Naive thymus-derived CD4-positive, alpha-beta T cell (primary cell): ENCODE results near the gene FSD1. TPM values are rescaled to one million over a fixed set of nuclear protein-coding genes. Genes with fewer than 3 reads are reported as not detected.
A peak's percentile ranks its signal among the peaks of the same experiment; 100 is the strongest.

Source experiments
- ATAC-seq: fragments of 150-1000 bp; cut with Tn5 transposase; 2 replicates; pipeline ENCODE4 v1.10.0; 2021; ENCODE audit warnings: mild to moderate bottlenecking, moderate library complexity
- CTCF ChIA-PET: fragments of 350-600 bp; sonication (Branson Sonifier 250); formaldehyde crosslinking; loops from one replicate; lab custom pipeline; 2021; ENCODE audit warnings: antibody characterized with exemption; lab: Charles Lee
- POLR2A ChIA-PET: fragments of 350-600 bp; sonication (Branson Sonifier 250); formaldehyde crosslinking; loops from one replicate; lab custom pipeline; 2021; ENCODE audit warnings: antibody characterized with exemption, inconsistent platforms; lab: Charles Lee
- DNase-seq, 9 donors: peaks; one replicate each; pipeline versions ENCODE4 v3.0.0 to v3.0.0-alpha.2; 2020 to 2022; ENCODE audit warnings: mixed read lengths in 1 of 9
- H3K27ac ChIP-seq: one replicate; pipeline ENCODE4 v1.7.0; 2013; ENCODE audit warnings: mild to moderate bottlenecking, low read depth, low read length, moderate library complexity
- H3K27me3 ChIP-seq, 2 donors: one replicate each; pipeline ENCODE4 v1.7.0; 2013; ENCODE audit warnings: low read length in 2 of 2, mild to moderate bottlenecking in 2 of 2, moderate library complexity in 2 of 2; ENCODE audit not compliant: control insufficient read depth in 2 of 2, insufficient read depth in 2 of 2
- H3K36me3 ChIP-seq, 3 experiments: 1 replicate in 2 of 3; 2 replicates in 1 of 3; pipeline ENCODE4 v1.7.0; 2013; ENCODE audit warnings: low read length in 3 of 3, mild to moderate bottlenecking in 3 of 3, moderate library complexity in 1 of 3; ENCODE audit not compliant: insufficient read depth in 3 of 3, control insufficient read depth in 2 of 3
- H3K4me1 ChIP-seq, 2 donors: one replicate each; pipeline ENCODE4 v1.7.0; 2013; ENCODE audit warnings: low read length in 2 of 2, mild to moderate bottlenecking in 2 of 2, moderate library complexity in 1 of 2; ENCODE audit not compliant: control insufficient read depth in 2 of 2, insufficient read depth in 2 of 2
- H3K4me3 ChIP-seq: 2 replicates; pipeline ENCODE4 v1.7.0; 2013; ENCODE audit warnings: mild to moderate bottlenecking, low read length
- H3K9me3 ChIP-seq, 3 experiments: 1 replicate in 2 of 3; 2 replicates in 1 of 3; pipeline ENCODE4 v1.7.0; 2013; ENCODE audit warnings: low read length in 3 of 3; ENCODE audit not compliant: control insufficient read depth in 2 of 3
- H3K27ac Mint-ChIP-seq, 9 donors: one replicate each; pipeline ENCODE4 v1.8.0; 2020 to 2022; ENCODE audit warnings: mixed read lengths in 9 of 9, mild to moderate bottlenecking in 8 of 9, moderate library complexity in 5 of 9, inconsistent platforms in 2 of 9
- H3K27me3 Mint-ChIP-seq, 5 donors: one replicate each; pipeline ENCODE4 v1.8.0; 2021 to 2022; ENCODE audit warnings: mixed read lengths in 5 of 5, mild to moderate bottlenecking in 1 of 5
- H3K36me3 Mint-ChIP-seq, 5 donors: one replicate each; pipeline ENCODE4 v1.8.0; 2020 to 2022; ENCODE audit warnings: mixed read lengths in 5 of 5, mild to moderate bottlenecking in 3 of 5, inconsistent platforms in 1 of 5
- H3K4me1 Mint-ChIP-seq, 7 donors: one replicate each; pipeline ENCODE4 v1.8.0; 2020 to 2022; ENCODE audit warnings: mixed read lengths in 7 of 7, mild to moderate bottlenecking in 3 of 7, inconsistent platforms in 1 of 7
- H3K4me3 Mint-ChIP-seq, 10 donors: one replicate each; pipeline ENCODE4 v1.8.0; 2020 to 2022; ENCODE audit warnings: mild to moderate bottlenecking in 10 of 10, mixed read lengths in 10 of 10, moderate library complexity in 6 of 10, inconsistent platforms in 2 of 10
- H3K9me3 Mint-ChIP-seq, 11 donors: one replicate each; pipeline ENCODE4 v1.8.0; 2020 to 2022; ENCODE audit warnings: mixed read lengths in 11 of 11, mild to moderate bottlenecking in 4 of 11, inconsistent platforms in 1 of 11, moderate library complexity in 1 of 11
- intact Hi-C, 2 donors: fragments of 100-400 bp; cut with micrococcal nuclease; formaldehyde crosslinking; loops; one replicate each; pipeline ENCODE4 v1.15.1; 2023
- polyA plus RNA-seq, 2 donors: library from polyadenylated mRNA; unstranded; fragments of 300-500 nt; fragmentation: Illumina TruSeq; gene quantifications; one replicate each; pipeline ENCODE4 v1.2.3, GENCODE V29; 2021
- total RNA-seq, 6 experiments: library from RNA in 5 of 6; stranded (reverse) in 5 of 6; gene quantifications; 1 replicate in 5 of 6; 2 replicates in 1 of 6; pipeline ENCODE4 v1.2.3 and lab custom pipeline; 2021 to 2026

FSD1 gene
- total and polyA plus RNA-seq, 7 experiments from 2014 or later: 0.95 to 18.9 (median 2.3) TPM

- H3K9me3 Mint-ChIP-seq: no peaks in the 10 kb centered on the region
- peaks cover 0 to 3% (median 0%) of the 10 kb centered on the region in 5 donors for H3K36me3 Mint-ChIP-seq
- peaks cover 22 to 57% (median 42%) of the 10 kb centered on the region in 7 donors for H3K4me1 Mint-ChIP-seq
- no peaks in the 10 kb centered on the region for H3K9me3 ChIP-seq
- peak overlapping the region; percentile 87 to 97 (median 94) for H3K4me3 Mint-ChIP-seq
- peaks cover 21 to 32% of the 10 kb centered on the region in 2 donors for H3K4me1 ChIP-seq
- CTCF ChIA-PET: interaction anchor here (0.6 to 1.4 kb wide), 6 partner anchors 24 to 32 kb away, joined by 3 to 11 read pairs (median 4); partner anchors contain the start of genes CHAF1A, MPND and SH3GL1
- H3K27me3 Mint-ChIP-seq: no peaks in the 10 kb centered on the region
- POLR2A ChIA-PET: interaction anchor here (0.6 to 2.5 kb wide), 6 partner anchors 10 to 204 kb away, joined by 3 to 29 read pairs (median 5); partner anchors contain the start of genes CHAF1A, MPND, SH3GL1 and YJU2
- no peaks in the 10 kb centered on the region for H3K27me3 ChIP-seq
- H3K27ac Mint-ChIP-seq: peak overlapping the region; percentile 81 to 96 (median 94)
- ATAC-seq: peak; percentile 80
- intact Hi-C loops: loop anchor here (1.0 to 2.0 kb wide), 6 partner anchors 10 to 103 kb away; partner anchors contain the start of genes MPND (in 2 of the 2) and SH3GL1 (in 2 of the 2)
- peak overlapping the region; percentile 76 for H3K4me3 ChIP-seq
- H3K36me3 ChIP-seq: peaks cover 0 to 37% (median 5%) of the 10 kb centered on the region in 3 experiments
- DNase-seq: peak; percentile 55 to 80 (median 67)
- peak overlapping the region; percentile 68 for H3K27ac ChIP-seq
Measured at GRCh38 chr19:4369888-4370260, 65.5 kb downstream of the FSD1 start.

- peaks cover 0 to 30% (median 0%) of the 10 kb centered on the region in 3 experiments for H3K36me3 ChIP-seq
- H3K4me3 ChIP-seq: peak overlapping the region; percentile 76
- Mint-ChIP-seq H3K27ac (peak overlapping the region; percentile 40 to 95 (median 85)), H3K4me1 (peaks cover 23 to 60% (median 43%) of the 10 kb centered on the region in 7 donors), H3K9me3 (no peaks in the 10 kb centered on the region), H3K36me3 (peaks cover 0 to 3% (median 0%) of the 10 kb centered on the region in 5 donors), H3K4me3 (peak overlapping the region; percentile 33 to 97 (median 90)), H3K27me3 (no peaks in the 10 kb centered on the region)
- H3K9me3 ChIP-seq: no peaks in the 10 kb centered on the region
- ChIA-PET CTCF (interaction anchor here (0.5 to 1.4 kb wide), 8 partner anchors 24 to 286 kb away, joined by 3 to 11 read pairs (median 4); partner anchors contain the start of genes CHAF1A, MPND and SH3GL1), POLR2A (interaction anchor here (1.0 to 2.5 kb wide), 4 partner anchors 9 to 124 kb away, joined by 4 to 29 read pairs (median 10); partner anchors contain the start of genes CHAF1A, MPND, SH3GL1 and YJU2)
- intact Hi-C loops: loop anchor here in 1 of 2 donors (1.0 kb wide), 1 partner anchor 42 kb away; no protein-coding TSS in a partner anchor
- H3K4me1 ChIP-seq: peaks cover 21 to 34% of the 10 kb centered on the region in 2 donors
- peak overlapping the region; percentile 68 for H3K27ac ChIP-seq
- no peaks in the 10 kb centered on the region for H3K27me3 ChIP-seq
- ATAC-seq: no peak
- no peak for DNase-seq
Measured at GRCh38 chr19:4370418-4371041, 66.1 kb downstream of the FSD1 start.

GRCh38 chr19:4371247-4372164 lies 67.1 kb downstream of the FSD1 start:
- H3K9me3 Mint-ChIP-seq: peaks cover 0 to 3% (median 0%) of the 10 kb centered on the region in 11 donors
- ChIA-PET POLR2A (interaction anchor here (0.6 to 1.4 kb wide), 3 partner anchors 9 to 33 kb away, joined by 3 read pairs; partner anchors contain the start of gene CHAF1A), CTCF (interaction anchor here (1.3 kb wide), 1 partner anchor 50 kb away, joined by 4 read pairs; no protein-coding TSS in a partner anchor)
- H3K4me3 ChIP-seq: no peak overlapping the region
- H3K4me1 Mint-ChIP-seq: peaks cover 29 to 67% (median 53%) of the 10 kb centered on the region in 7 donors
- H3K36me3 ChIP-seq: peaks cover 0 to 21% (median 0%) of the 10 kb centered on the region in 3 experiments
- H3K4me1 ChIP-seq: peaks cover 21 to 41% of the 10 kb centered on the region in 2 donors
- DNase-seq (no peak), ATAC-seq (no peak)
- intact Hi-C loops: no loop called here
- H3K27ac ChIP-seq: peak overlapping the region; percentile 68
- H3K9me3 ChIP-seq: no peaks in the 10 kb centered on the region
- H3K27ac Mint-ChIP-seq: peak overlapping the region; percentile 40 to 95 (median 83)
- no peaks in the 10 kb centered on the region for H3K27me3 ChIP-seq
- peaks cover 0 to 3% (median 0%) of the 10 kb centered on the region in 5 donors for H3K36me3 Mint-ChIP-seq
- H3K27me3 Mint-ChIP-seq: no peaks in the 10 kb centered on the region
- H3K4me3 Mint-ChIP-seq: peak overlapping the region in 7 of 10 donors; percentile 37 to 97 (median 87)

GRCh38 chr19:4372165-4373012 lies 68.0 kb downstream of the FSD1 start:
- peaks cover 25 to 41% of the 10 kb centered on the region in 2 donors for H3K4me1 ChIP-seq
- ChIA-PET CTCF (no interaction called here), POLR2A (interaction anchor here (0.6 to 1.4 kb wide), 4 partner anchors 8 to 34 kb away, joined by 3 read pairs; partner anchors contain the start of genes CHAF1A and SH3GL1)
- no peaks in the 10 kb centered on the region for H3K27me3 ChIP-seq
- DNase-seq: no peak
- no peaks in the 10 kb centered on the region for H3K9me3 ChIP-seq
- H3K36me3 ChIP-seq: peaks cover 0 to 13% (median 0%) of the 10 kb centered on the region in 3 experiments
- Mint-ChIP-seq H3K27ac (peak overlapping the region in 6 of 9 donors; percentile 19 to 94 (median 59)), H3K4me1 (peaks cover 36 to 74% (median 61%) of the 10 kb centered on the region in 7 donors), H3K9me3 (peaks cover 0 to 3% (median 0%) of the 10 kb centered on the region in 11 donors), H3K4me3 (no peak overlapping the region), H3K27me3 (no peaks in the 10 kb centered on the region), H3K36me3 (peaks cover 0 to 3% (median 0%) of the 10 kb centered on the region in 5 donors)
- no peak for ATAC-seq
- peak overlapping the region; percentile 24 for H3K27ac ChIP-seq
- H3K4me3 ChIP-seq: no peak overlapping the region
- intact Hi-C loops: no loop called here

- Mint-ChIP-seq H3K4me1 (peaks cover 31 to 75% (median 58%) of the 10 kb centered on the region in 7 donors), H3K36me3 (peaks cover 0 to 3% (median 0%) of the 10 kb centered on the region in 5 donors), H3K27me3 (no peaks in the 10 kb centered on the region), H3K9me3 (peaks cover 0 to 3% (median 0%) of the 10 kb centered on the region in 11 donors), H3K27ac (peak overlapping the region in 3 of 9 donors; percentile 18 to 21 (median 19)), H3K4me3 (no peak overlapping the region)
- Histone ChIP-seq H3K4me1 (peaks cover 25 to 41% of the 10 kb centered on the region in 2 donors), H3K36me3 (peaks cover 0 to 7% (median 0%) of the 10 kb centered on the region in 3 experiments), H3K27ac (no peak overlapping the region), H3K27me3 (no peaks in the 10 kb centered on the region), H3K9me3 (no peaks in the 10 kb centered on the region), H3K4me3 (no peak overlapping the region)
- DNase-seq (no peak), ATAC-seq (no peak)
- ChIA-PET POLR2A (interaction anchor here (1.2 to 1.4 kb wide), 2 partner anchors 27 to 29 kb away, joined by 3 read pairs; partner anchors contain the start of genes CHAF1A and SH3GL1), CTCF (no interaction called here)
- intact Hi-C loops: no loop called here
Measured at GRCh38 chr19:4373013-4373367, 68.6 kb downstream of the FSD1 start.
